ENCODE results near the gene BAD. TPM values are rescaled to one million over a fixed set of nuclear protein-coding genes. Genes with fewer than 3 reads are reported as not detected.
A peak's percentile ranks its signal among the peaks of the same experiment; 100 is the strongest.

Gene BAD
- total and polyA plus RNA-seq, 12 donors, result 9.5 to 219 (median 101) TPM

GRCh38 chr11:64268025-64268892 is 16.2 kb downstream of the BAD start:
- DNase-seq, result peak; percentile 89 to 97 (median 96)
- H3K4me3 ChIP-seq, result peak overlapping the region in 1 of 4 donors; percentile 78
- 20 to 26% (median 22%) methylated on average over 11 to 23 of the region's 23 CpGs for WGBS, 4 donors
- TF ChIP-seq POLR2A (IDR thresholded peaks at IDR 0.05), result no peak
- TF ChIP-seq CTCF (IDR thresholded peaks at IDR 0.05), result peak in 4 of 6 experiments; percentile 16 to 58 (median 41)
- intact Hi-C loops (cut with DNase I), result no loop called here
- H3K36me3 ChIP-seq (replicated peaks in 1 of 2), result peaks cover 0 to 32% of the 10 kb centered on the region in 2 donors
- H3K4me1 ChIP-seq (replicated peaks in 1 of 2), result peaks cover 30 to 43% of the 10 kb centered on the region in 2 donors
- H3K27me3 ChIP-seq, result no peaks in the 10 kb centered on the region
- H3K9me3 ChIP-seq (replicated peaks in 1 of 3), result no peaks in the 10 kb centered on the region
- H3K27ac ChIP-seq, result peak overlapping the region; percentile 94 to 97 (median 96)

- WGBS, 4 donors, result 38 to 63% (median 52%) methylated on average over 13 to 27 of the region's 27 CpGs
- Histone ChIP-seq H3K27ac (peak overlapping the region; percentile 94 to 97 (median 96)), H3K9me3 (replicated peaks in 1 of 3) (no peaks in the 10 kb centered on the region), H3K36me3 (replicated peaks in 1 of 2) (peaks cover 0 to 41% of the 10 kb centered on the region in 2 donors), H3K27me3 (no peaks in the 10 kb centered on the region), H3K4me3 (no peak overlapping the region), H3K4me1 (replicated peaks in 1 of 2) (peaks cover 30 to 42% of the 10 kb centered on the region in 2 donors)
- peak in 5 of 7 donors; percentile 64 to 76 (median 70) for DNase-seq
- TF ChIP-seq POLR2A (IDR thresholded peaks at IDR 0.05), result peak in 1 of 2 donors; percentile 23
- TF ChIP-seq CTCF (IDR thresholded peaks at IDR 0.05), result no peak
- intact Hi-C loops (cut with DNase I), result no loop called here
Measured at GRCh38 chr11:64267207-64267945, 17.1 kb downstream of the BAD start.

- WGBS, 4 donors, result 59 to 82% (median 77%) methylated on average over 9 to 15 of the region's 15 CpGs
- no peak for TF ChIP-seq CTCF (IDR thresholded peaks at IDR 0.05)
- no peak for TF ChIP-seq POLR2A (IDR thresholded peaks at IDR 0.05)
- intact Hi-C loops (cut with DNase I), result no loop called here
- H3K9me3 ChIP-seq (replicated peaks in 1 of 3), result no peaks in the 10 kb centered on the region
- no peak overlapping the region for H3K4me3 ChIP-seq
- H3K36me3 ChIP-seq (replicated peaks in 1 of 2), result peaks cover 0 to 51% of the 10 kb centered on the region in 2 donors
- H3K27me3 ChIP-seq, result no peaks in the 10 kb centered on the region
- H3K4me1 ChIP-seq (replicated peaks in 1 of 2), result peaks cover 24 to 32% of the 10 kb centered on the region in 2 donors
- H3K27ac ChIP-seq, result peak overlapping the region in 2 of 5 donors; percentile 81 to 97
- peak in 4 of 7 donors; percentile 68 to 81 (median 77) for DNase-seq
Measured at GRCh38 chr11:64266339-64266738, 18.1 kb downstream of the BAD start.
